HG02623 (cell line): ENCODE data around the gene CORO1C.

Source experiments
- ATAC-seq: cut with Tn5 transposase; IDR thresholded peaks from one replicate; pipeline ENCODE4 v1.9.1; 2021; ENCODE audit warnings: moderate library complexity; ENCODE audit not compliant: unreplicated experiment

Gene CORO1C

DNA sequence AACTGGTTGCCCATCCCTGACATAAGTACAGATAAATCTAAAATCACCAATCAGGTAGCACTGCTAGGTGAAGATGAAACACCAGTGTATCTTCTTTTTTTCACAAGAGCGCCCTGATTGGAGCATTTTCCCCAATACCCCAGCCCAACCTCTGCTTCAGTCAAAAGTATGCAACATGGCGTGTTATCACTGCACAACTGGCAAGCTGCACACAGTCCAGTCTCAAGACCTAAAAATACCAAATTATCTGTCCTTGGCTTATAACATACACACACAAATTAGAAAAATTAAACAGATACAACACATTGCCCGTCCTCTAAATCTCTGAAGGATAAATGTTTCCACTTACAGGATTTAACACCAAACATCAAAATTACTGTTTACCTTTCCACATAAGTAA lies 77.4 kb downstream of the CORO1C start:
- ATAC-seq, result no peak

- ATAC-seq, result no peak
Measured at GRCh38 chr12:108653082-108653516, 78.2 kb downstream of the CORO1C start.

- ATAC-seq, result no peak
Measured at GRCh38 chr12:108650083-108650482, 81.2 kb downstream of the CORO1C start.

GRCh38 chr12:108649669-108650068 lies 81.6 kb downstream of the CORO1C start:
- no peak for ATAC-seq

DNA sequence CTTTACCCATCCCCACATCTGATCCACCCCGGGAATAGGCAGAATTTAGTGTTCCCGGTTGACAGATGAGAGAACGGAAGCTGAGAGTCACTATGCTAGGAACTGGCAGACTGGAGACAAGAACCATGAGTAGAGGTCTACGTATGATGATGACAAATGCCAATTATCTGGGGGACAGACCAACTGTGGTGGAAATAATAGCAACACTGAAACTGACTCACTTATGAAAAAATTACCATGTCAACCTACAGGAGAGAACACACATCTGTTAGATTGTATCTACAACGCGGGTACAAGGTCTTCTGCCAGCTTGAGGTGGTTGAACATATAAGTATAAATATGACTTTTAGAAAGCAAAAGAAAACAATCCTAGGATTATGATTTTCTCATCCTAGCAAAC lies 82.2 kb downstream of the CORO1C start:
- no peak for ATAC-seq

DNA sequence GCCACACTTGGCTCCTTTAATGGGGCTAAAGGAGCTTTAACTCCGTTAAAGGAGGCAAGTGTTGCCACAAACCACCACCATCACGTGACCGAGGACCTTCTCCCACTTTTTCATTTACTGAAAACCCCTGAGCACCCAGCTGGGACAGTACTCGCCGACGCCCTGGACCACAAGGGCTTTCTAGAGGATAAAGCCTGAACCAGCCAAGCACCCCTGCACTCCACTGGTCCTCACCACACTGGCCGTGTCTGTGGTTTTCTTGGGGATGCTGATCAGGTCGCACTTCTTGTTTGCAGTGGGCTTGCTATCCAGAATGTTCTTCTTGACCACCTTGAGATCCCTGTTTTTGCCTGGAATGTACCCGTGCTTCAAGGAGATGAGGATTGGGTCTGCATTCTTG lies 82.9 kb downstream of the CORO1C start:
- no peak for ATAC-seq

GRCh38 chr12:108647585-108648287 lies 83.6 kb downstream of the CORO1C start:
- no peak for ATAC-seq

DNA sequence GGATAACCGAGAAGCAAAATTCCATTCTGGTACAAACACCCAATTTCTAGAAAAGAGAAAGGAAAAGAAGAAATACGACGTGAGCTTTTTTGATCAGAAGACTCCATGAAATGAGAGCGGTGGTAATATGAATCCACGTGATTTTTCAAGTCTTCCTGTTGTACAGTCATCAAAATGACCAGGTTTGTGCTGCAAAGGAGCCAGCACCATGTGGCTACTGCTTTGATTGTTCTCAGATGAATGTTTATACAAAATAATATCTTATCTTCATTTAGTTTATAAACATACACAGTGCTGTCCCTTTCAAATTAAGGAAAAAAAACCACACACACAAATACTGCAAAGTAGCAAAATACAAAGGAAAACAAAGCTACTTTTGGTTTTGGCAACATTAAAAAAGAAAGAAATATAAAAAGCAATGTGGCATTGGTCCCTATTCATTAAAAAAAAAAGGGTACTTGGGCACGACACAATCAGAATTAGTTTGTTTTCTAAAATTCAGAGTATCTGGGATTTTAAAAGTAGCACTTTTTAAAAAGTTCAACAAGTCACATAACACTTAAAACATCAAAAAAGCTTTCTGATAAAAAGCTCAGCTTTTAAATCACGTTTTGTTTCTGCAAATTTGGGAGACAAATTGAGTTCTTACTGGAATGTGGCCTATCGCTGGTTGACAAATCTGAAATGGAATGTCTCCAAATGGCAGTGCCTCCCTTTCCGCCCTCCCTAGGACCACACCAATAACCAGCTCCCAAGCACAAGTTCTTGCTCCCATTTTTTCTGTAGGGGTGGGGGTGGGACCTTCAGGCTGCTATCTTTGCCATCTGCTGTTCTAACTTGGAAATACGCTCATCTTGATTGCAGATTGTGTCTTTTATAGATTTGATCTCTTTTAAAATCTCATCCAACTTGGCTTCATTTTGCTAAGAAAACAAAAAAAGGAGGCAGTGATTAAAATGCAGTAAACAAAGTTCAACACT lies 84.4 kb downstream of the CORO1C start:
- no peak for ATAC-seq

- no peak for ATAC-seq
Measured at GRCh38 chr12:108645686-108646599, 85.4 kb downstream of the CORO1C start.

- no peak for ATAC-seq
Measured at GRCh38 chr12:108644811-108645120, 86.6 kb downstream of the CORO1C start.

GRCh38 chr12:108643941-108644810 lies 87.1 kb downstream of the CORO1C start:
- no peak for ATAC-seq

DNA sequence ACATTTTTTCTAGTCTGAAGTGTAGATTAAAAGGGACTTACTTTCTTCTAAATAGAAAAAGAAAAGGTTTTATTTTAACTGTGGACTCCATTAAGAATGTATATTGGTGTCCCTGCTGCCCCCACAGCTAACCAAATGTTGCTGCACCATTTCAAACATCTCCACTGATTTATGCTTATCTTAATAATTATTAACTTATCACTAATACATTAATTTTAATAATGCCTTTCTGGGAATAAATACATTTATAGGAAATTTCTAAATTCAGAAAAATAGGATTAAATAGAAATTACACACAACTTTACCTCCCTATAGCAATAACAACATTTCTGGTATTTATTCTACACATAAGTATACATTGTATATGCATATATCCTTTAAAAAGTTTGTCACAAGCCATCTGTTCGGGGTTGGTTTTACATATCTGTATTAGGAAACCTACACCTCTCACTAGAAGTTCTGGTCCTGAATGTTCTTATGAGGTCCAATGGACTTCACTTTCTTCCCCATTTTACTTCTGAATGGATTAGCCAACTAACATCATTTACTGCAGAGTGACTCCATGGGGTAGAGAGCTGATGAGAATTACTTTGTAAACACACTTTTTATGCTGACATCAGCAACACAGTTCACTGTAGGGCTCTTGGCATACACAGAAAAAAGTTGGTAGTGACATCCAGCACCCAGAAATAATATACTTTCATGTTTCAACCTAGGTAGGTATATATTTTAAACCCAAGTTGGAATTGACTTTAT lies 88.2 kb downstream of the CORO1C start:
- ATAC-seq, result no peak

DNA sequence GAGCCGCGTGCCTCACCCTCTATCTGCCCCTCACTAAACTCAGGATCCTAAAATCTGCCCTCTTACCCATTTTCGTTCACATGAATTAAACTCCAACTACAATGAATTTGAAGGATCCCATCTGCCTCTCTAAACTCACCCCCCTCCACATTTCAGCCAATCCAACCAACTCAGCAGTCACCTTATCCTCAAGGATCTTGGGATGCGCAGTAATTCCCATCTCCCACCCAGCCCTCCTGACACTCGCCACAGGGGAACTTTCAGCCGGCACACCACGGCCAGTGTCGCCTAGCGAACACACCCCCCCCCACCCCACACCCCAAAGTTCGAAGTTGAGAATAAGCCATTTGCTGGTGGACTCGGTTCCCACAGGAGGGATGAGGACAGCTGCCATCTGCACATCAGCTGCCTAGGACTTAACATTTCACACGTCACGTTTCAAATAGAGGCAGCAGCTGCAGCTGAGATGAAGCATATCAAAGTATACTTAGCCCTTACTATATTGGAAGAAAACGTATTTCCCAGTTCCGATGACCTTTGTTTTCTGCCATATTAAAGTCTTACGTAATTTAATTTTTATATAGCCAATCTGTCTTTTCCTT lies 88.9 kb downstream of the CORO1C start:
- ATAC-seq, result no peak

GRCh38 chr12:108641446-108642268 lies 89.7 kb downstream of the CORO1C start:
- no peak for ATAC-seq

GRCh38 chr12:108640802-108641445 lies 90.4 kb downstream of the CORO1C start:
- ATAC-seq, result no peak

GRCh38 chr12:108638997-108639822 lies 92.1 kb downstream of the CORO1C start:
- ATAC-seq, result no peak
